ENCODE data around the gene DHRSX.

- TF ChIP-seq POLR2A (conservative IDR thresholded peaks at IDR 0.05) (no peak), ZNF12 (CRISPR knock-in tag; IDR thresholded peaks at IDR 0.05) (no peak), CTCF (IDR thresholded peaks at IDR 0.05 in 2 of 3, conservative IDR thresholded peaks at IDR 0.05 in 1 of 3; ENCODE audit: insufficient read depth in 2 of 3, low read depth in 1 of 3, low read length in 3 of 3) (no peak), POLR2AphosphoS2 (IDR thresholded peaks at IDR 0.05; ENCODE audit: low read length) (no peak)
These were observed 129.6 kb downstream of the DHRSX start for GRCh38 chrX:2371026-2371711.
